Measurements from ENCODE around the gene CEP104. TPM values are rescaled to one million over a fixed set of nuclear protein-coding genes. Genes with fewer than 3 reads are reported as not detected.
A peak's percentile ranks its signal among the peaks of the same experiment; 100 is the strongest.

CEP104 gene
- total and polyA plus RNA-seq, 2 donors = 11.7 to 12.8 TPM

- peaks cover 16 to 20% of the 10 kb centered on the region in 2 donors for H3K36me3 ChIP-seq (ENCODE audit: control insufficient read depth in 2 of 2, insufficient read depth in 2 of 2, low read length in 1 of 2)
- peaks cover 13 to 32% of the 10 kb centered on the region in 2 donors for H3K27me3 ChIP-seq (ENCODE audit: control insufficient read depth in 2 of 2, insufficient read depth in 1 of 2, low read length in 1 of 2)
- WGBS = 33% methylated on average over 27 of the region's 27 CpGs
- no peaks in the 10 kb centered on the region for H3K9me3 ChIP-seq (ENCODE audit: control insufficient read depth in 2 of 2, insufficient read depth in 1 of 2, low read length in 1 of 2)
- peak in 5 of 9 donors; percentile 26 to 70 (median 57) for DNase-seq (ENCODE audit: low read depth in 6 of 9, low spot score in 9 of 9)
- no peak overlapping the region for H3K27ac ChIP-seq (ENCODE audit: low read depth in 1 of 2, low read length in 1 of 2)
- H3K4me1 ChIP-seq (ENCODE audit: control insufficient read depth in 2 of 2, insufficient read depth in 2 of 2, low read length in 2 of 2) = peaks cover 11 to 23% of the 10 kb centered on the region in 2 donors
- no peak overlapping the region for H3K4me3 ChIP-seq (ENCODE audit: low read length in 2 of 2)
These were observed 81.4 kb downstream of the CEP104 start for GRCh38 chr1:3775490-3776230.

- 73% methylated on average over 17 of the region's 17 CpGs for WGBS
- Histone ChIP-seq H3K36me3 (ENCODE audit: control insufficient read depth in 2 of 2, insufficient read depth in 2 of 2, low read length in 1 of 2) (peaks cover 13 to 15% of the 10 kb centered on the region in 2 donors), H3K27me3 (ENCODE audit: control insufficient read depth in 2 of 2, insufficient read depth in 1 of 2, low read length in 1 of 2) (peaks cover 17 to 38% of the 10 kb centered on the region in 2 donors), H3K9me3 (ENCODE audit: control insufficient read depth in 2 of 2, insufficient read depth in 1 of 2, low read length in 1 of 2) (no peaks in the 10 kb centered on the region), H3K4me1 (ENCODE audit: control insufficient read depth in 2 of 2, insufficient read depth in 2 of 2, low read length in 2 of 2) (peaks cover 11 to 23% of the 10 kb centered on the region in 2 donors), H3K4me3 (ENCODE audit: low read length in 2 of 2) (no peak overlapping the region), H3K27ac (ENCODE audit: low read depth in 1 of 2, low read length in 1 of 2) (no peak overlapping the region)
- DNase-seq (ENCODE audit: low read depth in 6 of 9, low spot score in 9 of 9) = no peak
These were observed 82.0 kb downstream of the CEP104 start for GRCh38 chr1:3774946-3775489.

- Histone ChIP-seq H3K27ac (ENCODE audit: low read depth in 1 of 2, low read length in 1 of 2) (no peak overlapping the region), H3K4me1 (ENCODE audit: control insufficient read depth in 2 of 2, insufficient read depth in 2 of 2, low read length in 2 of 2) (peaks cover 11 to 23% of the 10 kb centered on the region in 2 donors), H3K4me3 (ENCODE audit: low read length in 2 of 2) (no peak overlapping the region), H3K9me3 (ENCODE audit: control insufficient read depth in 2 of 2, insufficient read depth in 1 of 2, low read length in 1 of 2) (no peaks in the 10 kb centered on the region), H3K27me3 (ENCODE audit: control insufficient read depth in 2 of 2, insufficient read depth in 1 of 2, low read length in 1 of 2) (peaks cover 17 to 39% of the 10 kb centered on the region in 2 donors), H3K36me3 (ENCODE audit: control insufficient read depth in 2 of 2, insufficient read depth in 2 of 2, low read length in 1 of 2) (peaks cover 7 to 9% of the 10 kb centered on the region in 2 donors)
- WGBS = 98% methylated on average over 19 of the region's 19 CpGs
- no peak for DNase-seq (ENCODE audit: low read depth in 6 of 9, low spot score in 9 of 9)
These were observed 82.6 kb downstream of the CEP104 start for GRCh38 chr1:3774276-3774945.

- Histone ChIP-seq H3K27ac (ENCODE audit: low read depth in 1 of 2, low read length in 1 of 2) (no peak overlapping the region), H3K36me3 (ENCODE audit: control insufficient read depth in 2 of 2, insufficient read depth in 2 of 2, low read length in 1 of 2) (peaks cover 0 to 2% of the 10 kb centered on the region in 2 donors), H3K9me3 (ENCODE audit: control insufficient read depth in 2 of 2, insufficient read depth in 1 of 2, low read length in 1 of 2) (no peaks in the 10 kb centered on the region), H3K4me1 (ENCODE audit: control insufficient read depth in 2 of 2, insufficient read depth in 2 of 2, low read length in 2 of 2) (peaks cover 11 to 23% of the 10 kb centered on the region in 2 donors), H3K4me3 (ENCODE audit: low read length in 2 of 2) (no peak overlapping the region), H3K27me3 (ENCODE audit: control insufficient read depth in 2 of 2, insufficient read depth in 1 of 2, low read length in 1 of 2) (peaks cover 17 to 41% of the 10 kb centered on the region in 2 donors)
- WGBS = 94% methylated on average over 16 of the region's 16 CpGs
- DNase-seq (ENCODE audit: low read depth in 6 of 9, low spot score in 9 of 9) = no peak
These were observed 83.3 kb downstream of the CEP104 start for GRCh38 chr1:3773572-3774275.

- H3K4me3 ChIP-seq (ENCODE audit: low read length in 2 of 2) = peak within 1 kb of the TSS; percentile 1 to 56
- no peaks in the 10 kb centered on the region for H3K36me3 ChIP-seq (ENCODE audit: control insufficient read depth in 2 of 2, insufficient read depth in 2 of 2, low read length in 1 of 2)
- H3K4me1 ChIP-seq (ENCODE audit: control insufficient read depth in 2 of 2, insufficient read depth in 2 of 2, low read length in 2 of 2) = peaks cover 11 to 23% of the 10 kb centered on the region in 2 donors
- H3K27ac ChIP-seq (ENCODE audit: low read depth in 1 of 2, low read length in 1 of 2) = peak within 1 kb of the TSS in 1 of 2 donors; percentile 21
- DNase-seq (ENCODE audit: low read depth in 6 of 9, low spot score in 9 of 9) = no peak
- H3K9me3 ChIP-seq (ENCODE audit: control insufficient read depth in 2 of 2, insufficient read depth in 1 of 2, low read length in 1 of 2) = no peaks in the 10 kb centered on the region
- WGBS = 18% methylated on average over 55 of the region's 55 CpGs
- H3K27me3 ChIP-seq (ENCODE audit: control insufficient read depth in 2 of 2, insufficient read depth in 1 of 2, low read length in 1 of 2) = peaks cover 17 to 41% of the 10 kb centered on the region in 2 donors
These were observed 84.1 kb downstream of the CEP104 start, which contains the start of gene SMIM1 for GRCh38 chr1:3772715-3773571. Gene SMIM1 (plus strand): TSS chr1:3772749. CDS start chr1:3775374, 2,625 bp downstream.

- DNase-seq (ENCODE audit: low read depth in 6 of 9, low spot score in 9 of 9) = peak in 7 of 9 donors; percentile 46 to 76 (median 57)
- H3K27ac ChIP-seq (ENCODE audit: low read depth in 1 of 2, low read length in 1 of 2) = peak overlapping the region in 1 of 2 donors; percentile 21
- H3K36me3 ChIP-seq (ENCODE audit: control insufficient read depth in 2 of 2, insufficient read depth in 2 of 2, low read length in 1 of 2) = no peaks in the 10 kb centered on the region
- peaks cover 17 to 41% of the 10 kb centered on the region in 2 donors for H3K27me3 ChIP-seq (ENCODE audit: control insufficient read depth in 2 of 2, insufficient read depth in 1 of 2, low read length in 1 of 2)
- H3K4me3 ChIP-seq (ENCODE audit: low read length in 2 of 2) = peak overlapping the region; percentile 1 to 56
- peaks cover 11 to 23% of the 10 kb centered on the region in 2 donors for H3K4me1 ChIP-seq (ENCODE audit: control insufficient read depth in 2 of 2, insufficient read depth in 2 of 2, low read length in 2 of 2)
- H3K9me3 ChIP-seq (ENCODE audit: control insufficient read depth in 2 of 2, insufficient read depth in 1 of 2, low read length in 1 of 2) = no peaks in the 10 kb centered on the region
- under 1% methylated on average over 59 of the region's 61 CpGs for WGBS
These were observed 84.8 kb downstream of the CEP104 start for GRCh38 chr1:3772027-3772714.

- no peaks in the 10 kb centered on the region for H3K36me3 ChIP-seq (ENCODE audit: control insufficient read depth in 2 of 2, insufficient read depth in 2 of 2, low read length in 1 of 2)
- H3K4me1 ChIP-seq (ENCODE audit: control insufficient read depth in 2 of 2, insufficient read depth in 2 of 2, low read length in 2 of 2) = peaks cover 11 to 22% of the 10 kb centered on the region in 2 donors
- no peaks in the 10 kb centered on the region for H3K9me3 ChIP-seq (ENCODE audit: control insufficient read depth in 2 of 2, insufficient read depth in 1 of 2, low read length in 1 of 2)
- DNase-seq (ENCODE audit: low read depth in 6 of 9, low spot score in 9 of 9) = no peak
- no peak overlapping the region for H3K27ac ChIP-seq (ENCODE audit: low read depth in 1 of 2, low read length in 1 of 2)
- peak overlapping the region; percentile 1 to 56 for H3K4me3 ChIP-seq (ENCODE audit: low read length in 2 of 2)
- H3K27me3 ChIP-seq (ENCODE audit: control insufficient read depth in 2 of 2, insufficient read depth in 1 of 2, low read length in 1 of 2) = peaks cover 17 to 41% of the 10 kb centered on the region in 2 donors
- 75% methylated on average over 32 of the region's 32 CpGs for WGBS
These were observed 85.6 kb downstream of the CEP104 start for GRCh38 chr1:3771108-3772026.

Data from thymus (tissue), 11 donors.